Caco-2 (cell line): ENCODE measurements around the gene WNT3A. TPM values are rescaled to one million over a fixed set of nuclear protein-coding genes. Genes with fewer than 3 reads are reported as not detected.

ENCODE experiments used
- BruUV-seq: library from RNA; stranded (reverse); fragments of 400-500 nt; replicated peaks from 2 replicates; lab custom pipeline; 2021; lab: Mats Ljungman, UMichigan
- CTCF ChIA-PET: fragments of 300-600 bp; sonication (Branson Sonifier 250); formaldehyde crosslinking; loops from one replicate; lab custom pipeline; 2022; ENCODE audit warnings: antibody characterized with exemption; lab: Charles Lee
- POLR2A ChIA-PET: fragments of 300-600 bp; sonication (Branson Sonifier 250); formaldehyde crosslinking; loops from one replicate; lab custom pipeline; 2022; ENCODE audit warnings: antibody characterized with exemption; lab: Charles Lee
- DNase-seq, 2 experiments: peaks; one replicate each; pipeline versions ENCODE4 v3.0.0 to v3.0.0-alpha.2; 2020 to 2022
- H3K27me3 ChIP-seq: replicated peaks from 2 replicates; pipeline ENCODE4 v1.6.0; 2011; ENCODE audit warnings: low read length; ENCODE audit not compliant: control insufficient read depth, insufficient read depth
- H3K36me3 ChIP-seq: 2 replicates; pipeline ENCODE4 v1.5.1; 2011; ENCODE audit warnings: low read length; ENCODE audit not compliant: control insufficient read depth, insufficient read depth
- H3K4me1 ChIP-seq: fragments of 250-450 bp; sonication (Bioruptor Pico); 2 replicates; pipeline ENCODE4 v1.5.1; 2020; ENCODE audit warnings: mild to moderate bottlenecking
- H3K4me3 ChIP-seq: 2 replicates; pipeline ENCODE4 v1.5.1; 2011; ENCODE audit warnings: low read depth, mild to moderate bottlenecking, control low read depth, low read length
- H3K9me3 ChIP-seq: fragments of 250-450 bp; sonication (Bioruptor Pico); 2 replicates; pipeline ENCODE4 v1.5.1; 2020; ENCODE audit warnings: mild to moderate bottlenecking, moderate library complexity
- H3K27ac Mint-ChIP-seq: one replicate; pipeline ENCODE4 v1.8.0; 2022; ENCODE audit warnings: mixed read lengths; ENCODE audit not compliant: unreplicated experiment
- H3K27me3 Mint-ChIP-seq: one replicate; pipeline ENCODE4 v1.8.0; 2022; ENCODE audit warnings: mixed read lengths; ENCODE audit not compliant: insufficient read depth, unreplicated experiment
- H3K36me3 Mint-ChIP-seq: one replicate; pipeline ENCODE4 v1.8.0; 2022; ENCODE audit warnings: mild to moderate bottlenecking, mixed read lengths; ENCODE audit not compliant: insufficient read depth, unreplicated experiment
- H3K4me1 Mint-ChIP-seq: one replicate; pipeline ENCODE4 v1.8.0; 2022; ENCODE audit warnings: low read depth, mixed read lengths; ENCODE audit not compliant: unreplicated experiment
- H3K4me3 Mint-ChIP-seq: one replicate; pipeline ENCODE4 v1.8.0; 2022; ENCODE audit warnings: mild to moderate bottlenecking, moderate library complexity, mixed read lengths; ENCODE audit not compliant: unreplicated experiment
- H3K9me3 Mint-ChIP-seq: one replicate; pipeline ENCODE4 v1.8.0; 2022; ENCODE audit warnings: mixed read lengths; ENCODE audit not compliant: unreplicated experiment
- CTCF ChIP-seq, 2 experiments: fragments of 200-600 bp in 1 of 2; IDR thresholded peaks; 1 replicate in 1 of 2; 2 replicates in 1 of 2; pipeline versions ENCODE4 v1.5.1 to v1.8.0; 2011 to 2022; ENCODE audit warnings: antibody characterized with exemption in 1 of 2, control low read depth in 1 of 2, inconsistent platforms in 1 of 2, low read depth in 1 of 2, low read length in 1 of 2, mild to moderate bottlenecking in 1 of 2, moderate library complexity in 1 of 2; ENCODE audit not compliant: insufficient read depth in 1 of 2, severe bottlenecking in 1 of 2, unreplicated experiment in 1 of 2
- intact Hi-C: fragments of 100-400 bp; cut with micrococcal nuclease; formaldehyde crosslinking; loops from one replicate; pipeline ENCODE4 v1.10.0; 2022; ENCODE audit not compliant: unreplicated experiment
- total RNA-seq: library from RNA; stranded (reverse); gene quantifications from 2 replicates; pipeline ENCODE4 v1.2.3, GENCODE V29; 2022

Gene WNT3A
- total RNA-seq, 1 experiment from 2014 or later = 0.09 TPM

GRCh38 chr1:227996187-227996950, 10.4 kb upstream of the WNT3A start:
- ChIA-PET POLR2A (no interaction called here), CTCF (no interaction called here)
- Mint-ChIP-seq H3K36me3 (no peaks in the 10 kb centered on the region), H3K4me3 (no peak overlapping the region), H3K27ac (no peak overlapping the region), H3K9me3 (peaks cover 15% of the 10 kb centered on the region), H3K4me1 (no peaks in the 10 kb centered on the region), H3K27me3 (no peaks in the 10 kb centered on the region)
- no peak for DNase-seq
- no TSS peak for BruUV-seq
- no peaks in the 10 kb centered on the region for H3K4me1 ChIP-seq
- H3K9me3 ChIP-seq = peaks cover 10% of the 10 kb centered on the region; the same call in 1 of the 2 replicates
- intact Hi-C loops = no loop called here
- no peaks in the 10 kb centered on the region for H3K36me3 ChIP-seq
- H3K27me3 ChIP-seq = no peaks in the 10 kb centered on the region
- TF ChIP-seq CTCF (IDR thresholded peaks at IDR 0.05; ENCODE audit: insufficient read depth in 1 of 2, low read depth in 1 of 2, low read length in 1 of 2, severe bottlenecking in 1 of 2, unreplicated experiment in 1 of 2) = no peak
- H3K4me3 ChIP-seq = no peak overlapping the region

- intact Hi-C loops = no loop called here
These were observed 8.3 kb upstream of the WNT3A start for GRCh38 chr1:227998374-227999055.

More at GRCh38 chr1:227998374-227999055, 8.3 kb upstream of the WNT3A start:
- POLR2A ChIA-PET = interaction anchor here (0.9 kb wide), 1 partner anchor 84 kb away, joined by 3 read pairs; no protein-coding TSS in a partner anchor
- no peaks in the 10 kb centered on the region for H3K36me3 Mint-ChIP-seq
- H3K27me3 Mint-ChIP-seq = no peaks in the 10 kb centered on the region
- no peaks in the 10 kb centered on the region for H3K4me1 Mint-ChIP-seq
- no peak for DNase-seq
- BruUV-seq = no TSS peak
- no peak overlapping the region for H3K4me3 Mint-ChIP-seq
- no peak for TF ChIP-seq CTCF (IDR thresholded peaks at IDR 0.05; ENCODE audit: insufficient read depth in 1 of 2, low read depth in 1 of 2, low read length in 1 of 2, severe bottlenecking in 1 of 2, unreplicated experiment in 1 of 2)
- H3K27me3 ChIP-seq = no peaks in the 10 kb centered on the region
- H3K9me3 ChIP-seq = peaks cover 10% of the 10 kb centered on the region; the same call in 1 of the 2 replicates
- H3K4me1 ChIP-seq = no peaks in the 10 kb centered on the region
- no peak overlapping the region for H3K27ac Mint-ChIP-seq
- CTCF ChIA-PET = interaction anchor here (1.5 kb wide), 1 partner anchor 103 kb away, joined by 4 read pairs; no protein-coding TSS in a partner anchor
- peaks cover 12% of the 10 kb centered on the region for H3K9me3 Mint-ChIP-seq
- no peaks in the 10 kb centered on the region for H3K36me3 ChIP-seq
- no peak overlapping the region for H3K4me3 ChIP-seq
